Fibroblast of lung (primary cell): Measurements from ENCODE around the gene INF2. TPM values are rescaled to one million over a fixed set of nuclear protein-coding genes. Genes with fewer than 3 reads are reported as not detected.
"Not testable (repeated sequence)": the region's sequence is repeated elsewhere in the genome, so short reads cannot be mapped to it uniquely, and the experiment has no call there.

ENCODE experiments used
- DNase-seq, 2 donors: peaks; one replicate each; pipeline versions ENCODE4 v3.0.0 to v3.0.0-alpha.2; 2010; ENCODE audit warnings: low read depth in 2 of 2
- H2AFZ ChIP-seq: 2 replicates; pipeline ENCODE4 v1.5.1; 2012; ENCODE audit warnings: low read length, control low read depth, inconsistent platforms
- H3K27ac ChIP-seq: 2 replicates; pipeline ENCODE4 v1.5.1; 2011; ENCODE audit warnings: low read length, control low read depth; ENCODE audit not compliant: insufficient read depth
- H3K27me3 ChIP-seq: 2 replicates; pipeline ENCODE4 v1.5.1; 2011; ENCODE audit warnings: mild to moderate bottlenecking, low read length; ENCODE audit not compliant: control insufficient read depth, insufficient read depth
- H3K36me3 ChIP-seq: 2 replicates; pipeline ENCODE4 v1.5.1; 2011; ENCODE audit warnings: low read length; ENCODE audit not compliant: control insufficient read depth, insufficient read depth
- H3K4me1 ChIP-seq: 2 replicates; pipeline ENCODE4 v1.5.1; 2011; ENCODE audit warnings: low read length; ENCODE audit not compliant: control insufficient read depth, insufficient read depth; ENCODE audit errors: extremely low read depth
- H3K4me2 ChIP-seq: 2 replicates; pipeline ENCODE4 v1.5.1; 2011; ENCODE audit warnings: low read length, control low read depth; ENCODE audit not compliant: insufficient read depth; ENCODE audit errors: extremely low read depth
- H3K4me3 ChIP-seq, 4 experiments: fragments of 200-600 bp in 1 of 4; sonication (generic) in 1 of 4; replicated peaks in 1 of 4; 2 replicates each; pipeline ENCODE4 v1.5.1; 2011 to 2016; ENCODE audit warnings: low read length in 4 of 4, low read depth in 3 of 4, mild to moderate bottlenecking in 3 of 4, control low read depth in 2 of 4, inconsistent platforms in 1 of 4, mixed read lengths in 1 of 4; ENCODE audit not compliant: insufficient read depth in 1 of 4; ENCODE audit errors: control extremely low read depth in 1 of 4
- H3K79me2 ChIP-seq: 2 replicates; pipeline ENCODE4 v1.5.1; 2012; ENCODE audit warnings: mild to moderate bottlenecking, low read length, inconsistent platforms; ENCODE audit not compliant: control insufficient read depth, insufficient read depth
- H3K9ac ChIP-seq: 2 replicates; pipeline ENCODE4 v1.5.1; 2011; ENCODE audit warnings: mild to moderate bottlenecking, low read length, control low read depth; ENCODE audit not compliant: insufficient read depth
- H3K9me3 ChIP-seq: 2 replicates; pipeline ENCODE4 v1.5.1; 2012; ENCODE audit warnings: low read depth, low read length; ENCODE audit not compliant: control insufficient read depth, insufficient read depth
- H4K20me1 ChIP-seq: 2 replicates; pipeline ENCODE4 v1.5.1; 2011; ENCODE audit warnings: low read length; ENCODE audit not compliant: control insufficient read depth, insufficient read depth; ENCODE audit errors: extremely low read depth
- CTCF ChIP-seq, 2 donors: IDR thresholded peaks in 1 of 2; conservative IDR thresholded peaks in 1 of 2; 1 replicate in 1 of 2; 2 replicates in 1 of 2; pipeline ENCODE4 v1.5.1; 2011 to 2012; ENCODE audit warnings: low read length in 2 of 2, control low read depth in 1 of 2, inconsistent platforms in 1 of 2, low read depth in 1 of 2, mild to moderate bottlenecking in 1 of 2
- EZH2 ChIP-seq: IDR thresholded peaks from 2 replicates; pipeline ENCODE4 v1.5.1; 2012; ENCODE audit warnings: low read length, control low read depth, mild to moderate bottlenecking; ENCODE audit errors: missing control alignments
- polyA plus RNA-seq, 2 donors: library from polyadenylated mRNA; depleted of rRNA in 1 of 2; stranded (reverse) in 1 of 2; unstranded in 1 of 2; fragments of >200 nt; gene quantifications; 2 replicates each; pipeline ENCODE4 v1.2.1, GENCODE V29; 2011 to 2012; ENCODE audit warnings: missing spikeins in 1 of 2
- total RNA-seq: library from RNA; depleted of rRNA; stranded (reverse); fragments of >200 nt; gene quantifications from 2 replicates; pipeline ENCODE4 v1.2.1, GENCODE V29; 2014

INF2 gene
- total and polyA plus RNA-seq, 2 donors (not counting 1 experiment from before 2014, with no cell fraction given), result 19.8 to 50.9 TPM

- Histone ChIP-seq H3K9ac (no peak overlapping the region), H3K36me3 (no peaks in the 10 kb centered on the region), H3K4me2 (no peak overlapping the region), H3K4me1 (no peaks in the 10 kb centered on the region), H2AFZ (no peak overlapping the region), H3K79me2 (no peaks in the 10 kb centered on the region), H3K27ac (no peak overlapping the region), H3K9me3 (no peaks in the 10 kb centered on the region), H3K4me3 (no peak overlapping the region), H3K27me3 (peaks cover 9% of the 10 kb centered on the region), H4K20me1 (no peaks in the 10 kb centered on the region)
- TF ChIP-seq CTCF (conservative IDR thresholded peaks at IDR 0.05 in 1 of 2, IDR thresholded peaks at IDR 0.05 in 1 of 2; ENCODE audit: low read depth in 1 of 2, low read length in 2 of 2), result no peak
- no peak for TF ChIP-seq EZH2
- DNase-seq, result no peak
Observed at GRCh38 chr14:104652386-104652785, 37.0 kb upstream of the INF2 start.

GRCh38 chr14:104653130-104653920, 36.1 kb upstream of the INF2 start:
- H3K27me3 ChIP-seq, H3K9ac ChIP-seq, H3K79me2 ChIP-seq, H3K4me1 ChIP-seq, H3K27ac ChIP-seq, H3K4me3 ChIP-seq, H3K4me2 ChIP-seq, H4K20me1 ChIP-seq, H3K36me3 ChIP-seq, DNase-seq, H2AFZ ChIP-seq, H3K9me3 ChIP-seq: not testable (repeated sequence)

- H3K36me3 ChIP-seq, result no peaks in the 10 kb centered on the region
- H2AFZ ChIP-seq, result no peak overlapping the region
- TF ChIP-seq EZH2 (no peak), CTCF (conservative IDR thresholded peaks at IDR 0.05 in 1 of 2, IDR thresholded peaks at IDR 0.05 in 1 of 2; ENCODE audit: low read depth in 1 of 2, low read length in 2 of 2) (no peak)
- no peaks in the 10 kb centered on the region for H3K9me3 ChIP-seq
- no peak overlapping the region for H3K4me3 ChIP-seq
- no peaks in the 10 kb centered on the region for H3K4me1 ChIP-seq
- H3K27ac ChIP-seq, result no peak overlapping the region
- peaks cover 9% of the 10 kb centered on the region for H3K27me3 ChIP-seq
- no peak overlapping the region for H3K9ac ChIP-seq
- DNase-seq, result no peak
- no peaks in the 10 kb centered on the region for H3K79me2 ChIP-seq
- H4K20me1 ChIP-seq, result no peaks in the 10 kb centered on the region
- H3K4me2 ChIP-seq, result no peak overlapping the region
Observed at GRCh38 chr14:104654119-104654518, 35.3 kb upstream of the INF2 start.
